K562 (cell line): ENCODE measurements around the gene CCNT2. TPM values are rescaled to one million over a fixed set of nuclear protein-coding genes. Genes with fewer than 3 reads are reported as not detected.
A peak's percentile ranks its signal among the peaks of the same experiment; 100 is the strongest.

Source experiments
- CSDE1 ChIP-seq, 2 experiments: fragments of 450-650 bp; IDR thresholded peaks; 2 replicates each; pipeline ENCODE4 v1.6.1; 2016; ENCODE audit warnings: mild to moderate bottlenecking in 1 of 2
- HOXB6 ChIP-seq: fragments of 250-450 bp; sonication (Bioruptor Pico); IDR thresholded peaks from 2 replicates; pipeline ENCODE4 v1.5.1; 2022; ENCODE audit warnings: mild to moderate bottlenecking, borderline replicate concordance
- IRF2 ChIP-seq: sonication (generic); formaldehyde crosslinking; IDR thresholded peaks from 2 replicates; pipeline ENCODE4 v1.8.1; 2022; ENCODE audit warnings: mild to moderate bottlenecking, missing genetic modification reagents
- KAT2B ChIP-seq: IDR thresholded peaks from one replicate; pipeline ENCODE4 v1.6.1; 2012; ENCODE audit warnings: low read depth, mild to moderate bottlenecking, control low read depth, inconsistent platforms, low read length, moderate library complexity
- KAT8 ChIP-seq: fragments of 450-650 bp; IDR thresholded peaks from 2 replicates; pipeline ENCODE4 v1.6.1; 2016; ENCODE audit warnings: low read depth, mild to moderate bottlenecking
- MIER1 ChIP-seq: fragments of 450-650 bp; IDR thresholded peaks from 2 replicates; pipeline ENCODE4 v1.6.1; 2016; ENCODE audit warnings: antibody characterized with exemption, mild to moderate bottlenecking, low read depth
- NFYB ChIP-seq: IDR thresholded peaks from 2 replicates; pipeline ENCODE4 v1.6.1; 2011; ENCODE audit warnings: mild to moderate bottlenecking, moderate library complexity; ENCODE audit not compliant: insufficient read length; ENCODE audit errors: extremely low read depth
- PHF8 ChIP-seq: fragments of 200-600 bp; sonication (generic); IDR thresholded peaks from 2 replicates; pipeline ENCODE4 v1.6.1; 2012; ENCODE audit warnings: mixed run types, mild to moderate bottlenecking, inconsistent platforms, low read length, moderate library complexity, borderline replicate concordance
- PYGO2 ChIP-seq: fragments of 450-650 bp; IDR thresholded peaks from 2 replicates; pipeline ENCODE4 v1.6.1; 2016; ENCODE audit warnings: mild to moderate bottlenecking, missing genetic modification characterization, moderate library complexity, missing compliant biosample characterization
- SIN3B ChIP-seq: fragments of 450-650 bp; IDR thresholded peaks from 2 replicates; pipeline ENCODE4 v1.6.1; 2017; ENCODE audit warnings: low read depth, mild to moderate bottlenecking, moderate library complexity
- STAT5B ChIP-seq: fragments of 250-450 bp; sonication (Bioruptor Pico); IDR thresholded peaks from 2 replicates; pipeline ENCODE4 v1.8.0; 2021; ENCODE audit warnings: mild to moderate bottlenecking, inconsistent platforms
- TAF1 ChIP-seq: IDR thresholded peaks from 2 replicates; pipeline ENCODE4 v1.6.1; 2011; ENCODE audit warnings: mild to moderate bottlenecking, low read length, moderate library complexity; ENCODE audit not compliant: insufficient read depth, control insufficient read depth, severe bottlenecking; ENCODE audit errors: extremely low read depth
- ZNF124 ChIP-seq: sonication (generic); formaldehyde crosslinking; IDR thresholded peaks from 2 replicates; pipeline ENCODE4 v1.8.1; 2022; ENCODE audit warnings: missing genetic modification reagents
- ZNF143 ChIP-seq: sonication (generic); formaldehyde crosslinking; IDR thresholded peaks from 2 replicates; pipeline ENCODE4 v1.9.0; 2022; ENCODE audit warnings: mild to moderate bottlenecking, missing genetic modification reagents
- ZNF253 ChIP-seq: fragments of 250-450 bp; sonication (Bioruptor Pico); conservative IDR thresholded peaks from 2 replicates; pipeline ENCODE4 v1.6.1; 2021; ENCODE audit warnings: mild to moderate bottlenecking
- polyA plus RNA-seq, 8 experiments: library from polyadenylated mRNA; depleted of rRNA in 4 of 8; stranded (reverse) in 5 of 8; unstranded in 3 of 8; fragments of >200 nt; fragmentation: Nextera tagmentation in 2 of 8; fragmentation: Illumina TruSeq in 1 of 8; extraction: Ambion mirVana in 2 of 8; extraction: Trizol in 1 of 8; gene quantifications; 2 replicates each; pipeline versions ENCODE4 v1.2.1 to v1.2.3, GENCODE V29; 2011 to 2014; ENCODE audit warnings: inconsistent platforms in 1 of 8, missing spikeins in 1 of 8
- total RNA-seq, 7 experiments: library from RNA; depleted of rRNA in 6 of 7; stranded (reverse); fragments of >200 nt in 6 of 7; fragmentation: Illumina TruSeq in 2 of 7; extraction: Trizol in 2 of 7; gene quantifications; 2 replicates each; pipeline versions ENCODE4 v1.2.1 to v1.2.3, GENCODE V29; 2011 to 2021; ENCODE audit warnings: low replicate concordance in 1 of 7
- TF ChIP-seq, protein P1 (sequence below): sonication (generic); formaldehyde crosslinking; IDR thresholded peaks from 2 replicates; pipeline ENCODE4 v1.8.0; 2022; ENCODE audit warnings: mild to moderate bottlenecking, missing genetic modification reagents
- TF ChIP-seq, protein P2 (sequence below), 2 experiments: fragments of 450-650 bp in 1 of 2; IDR thresholded peaks; 2 replicates each; pipeline ENCODE4 v1.6.1; 2011 to 2017; ENCODE audit warnings: low read depth in 2 of 2, antibody characterized with exemption in 1 of 2, borderline replicate concordance in 1 of 2, low read length in 1 of 2, mild to moderate bottlenecking in 1 of 2, mixed read lengths in 1 of 2; ENCODE audit not compliant: control insufficient read depth in 1 of 2
- TF ChIP-seq, protein P3 (sequence below): fragments of 450-650 bp; IDR thresholded peaks from one replicate; pipeline ENCODE4 v1.6.1; 2018; ENCODE audit warnings: mild to moderate bottlenecking, moderate library complexity; ENCODE audit not compliant: partially characterized antibody
- TF ChIP-seq, protein P4 (sequence below): sonication (generic); formaldehyde crosslinking; IDR thresholded peaks from 2 replicates; pipeline ENCODE4 v1.8.0; 2022; ENCODE audit warnings: missing genetic modification reagents, mild to moderate bottlenecking, borderline replicate concordance

CCNT2 gene
- total and polyA plus RNA-seq, 9 of the 15 experiments (the other 6 are each of a cell fraction or from before 2014, with no cell fraction given) = 12.6 to 30.0 (median 22.7) TPM

DNA sequence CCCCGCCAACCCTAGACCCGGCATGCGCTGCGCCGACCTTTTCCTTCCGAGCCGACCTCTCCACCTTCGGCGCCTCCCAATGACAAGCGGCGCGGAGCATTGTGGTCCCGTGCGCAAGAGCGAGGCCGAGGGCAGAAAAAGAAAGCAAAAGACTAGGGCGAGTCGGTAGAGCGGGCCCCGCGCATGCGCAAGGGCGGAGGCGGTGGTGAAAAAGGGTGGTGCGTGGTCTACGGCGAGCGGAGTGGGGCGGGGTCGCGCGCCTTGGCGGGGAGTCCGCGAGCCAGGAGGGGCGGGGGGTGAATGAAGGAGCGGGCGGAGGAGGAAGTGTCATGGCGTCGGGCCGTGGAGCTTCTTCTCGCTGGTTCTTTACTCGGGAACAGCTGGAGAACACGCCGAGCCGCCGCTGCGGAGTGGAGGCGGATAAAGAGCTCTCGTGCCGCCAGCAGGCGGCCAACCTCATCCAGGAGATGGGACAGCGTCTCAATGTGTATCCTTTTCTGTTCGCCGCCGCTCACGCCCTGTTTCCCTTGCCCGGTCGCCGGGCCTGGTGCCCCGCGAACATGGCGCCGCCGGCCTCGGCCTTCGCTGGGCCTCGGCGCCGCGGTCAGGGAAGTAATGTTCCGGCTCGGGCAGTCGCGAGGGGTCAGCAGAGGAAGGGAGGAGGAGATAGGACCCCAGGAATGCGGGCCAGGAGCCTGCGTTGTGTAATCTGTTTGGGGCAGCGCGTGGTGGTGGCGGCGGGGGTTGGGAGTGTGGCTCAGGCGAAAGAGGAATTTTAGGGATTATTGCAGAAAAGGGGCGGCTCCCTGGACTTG, at the start of gene CCNT2 (continued):
- no peak for TF ChIP-seq ZNF253
- no peak for TF ChIP-seq KAT8
- peak; percentile 84 for TF ChIP-seq ZNF143 (CRISPR knock-in tag)
- TF ChIP-seq IRF2 = no peak
- TF ChIP-seq CSDE1 (IDR thresholded peaks at IDR 0.05) = no peak
- TF ChIP-seq TAF1 = peak; percentile 80
- no peak for TF ChIP-seq HOXB6 (CRISPR knock-in tag)
- TF ChIP-seq SIN3B = peak; percentile 76
- no peak for TF ChIP-seq KAT2B
- TF ChIP-seq, protein P1, sequence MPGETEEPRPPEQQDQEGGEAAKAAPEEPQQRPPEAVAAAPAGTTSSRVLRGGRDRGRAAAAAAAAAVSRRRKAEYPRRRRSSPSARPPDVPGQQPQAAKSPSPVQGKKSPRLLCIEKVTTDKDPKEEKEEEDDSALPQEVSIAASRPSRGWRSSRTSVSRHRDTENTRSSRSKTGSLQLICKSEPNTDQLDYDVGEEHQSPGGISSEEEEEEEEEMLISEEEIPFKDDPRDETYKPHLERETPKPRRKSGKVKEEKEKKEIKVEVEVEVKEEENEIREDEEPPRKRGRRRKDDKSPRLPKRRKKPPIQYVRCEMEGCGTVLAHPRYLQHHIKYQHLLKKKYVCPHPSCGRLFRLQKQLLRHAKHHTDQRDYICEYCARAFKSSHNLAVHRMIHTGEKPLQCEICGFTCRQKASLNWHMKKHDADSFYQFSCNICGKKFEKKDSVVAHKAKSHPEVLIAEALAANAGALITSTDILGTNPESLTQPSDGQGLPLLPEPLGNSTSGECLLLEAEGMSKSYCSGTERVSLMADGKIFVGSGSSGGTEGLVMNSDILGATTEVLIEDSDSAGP = no peak
- TF ChIP-seq ZNF124 (CRISPR knock-in tag) = no peak
- no peak for TF ChIP-seq MIER1
- TF ChIP-seq, protein P2, sequence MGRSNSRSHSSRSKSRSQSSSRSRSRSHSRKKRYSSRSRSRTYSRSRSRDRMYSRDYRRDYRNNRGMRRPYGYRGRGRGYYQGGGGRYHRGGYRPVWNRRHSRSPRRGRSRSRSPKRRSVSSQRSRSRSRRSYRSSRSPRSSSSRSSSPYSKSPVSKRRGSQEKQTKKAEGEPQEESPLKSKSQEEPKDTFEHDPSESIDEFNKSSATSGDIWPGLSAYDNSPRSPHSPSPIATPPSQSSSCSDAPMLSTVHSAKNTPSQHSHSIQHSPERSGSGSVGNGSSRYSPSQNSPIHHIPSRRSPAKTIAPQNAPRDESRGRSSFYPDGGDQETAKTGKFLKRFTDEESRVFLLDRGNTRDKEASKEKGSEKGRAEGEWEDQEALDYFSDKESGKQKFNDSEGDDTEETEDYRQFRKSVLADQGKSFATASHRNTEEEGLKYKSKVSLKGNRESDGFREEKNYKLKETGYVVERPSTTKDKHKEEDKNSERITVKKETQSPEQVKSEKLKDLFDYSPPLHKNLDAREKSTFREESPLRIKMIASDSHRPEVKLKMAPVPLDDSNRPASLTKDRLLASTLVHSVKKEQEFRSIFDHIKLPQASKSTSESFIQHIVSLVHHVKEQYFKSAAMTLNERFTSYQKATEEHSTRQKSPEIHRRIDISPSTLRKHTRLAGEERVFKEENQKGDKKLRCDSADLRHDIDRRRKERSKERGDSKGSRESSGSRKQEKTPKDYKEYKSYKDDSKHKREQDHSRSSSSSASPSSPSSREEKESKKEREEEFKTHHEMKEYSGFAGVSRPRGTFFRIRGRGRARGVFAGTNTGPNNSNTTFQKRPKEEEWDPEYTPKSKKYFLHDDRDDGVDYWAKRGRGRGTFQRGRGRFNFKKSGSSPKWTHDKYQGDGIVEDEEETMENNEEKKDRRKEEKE (IDR thresholded peaks at IDR 0.05; ENCODE audit: borderline replicate concordance in 1 of 2, control insufficient read depth in 1 of 2, low read depth in 2 of 2, low read length in 1 of 2) = no peak
- TF ChIP-seq, protein P3, sequence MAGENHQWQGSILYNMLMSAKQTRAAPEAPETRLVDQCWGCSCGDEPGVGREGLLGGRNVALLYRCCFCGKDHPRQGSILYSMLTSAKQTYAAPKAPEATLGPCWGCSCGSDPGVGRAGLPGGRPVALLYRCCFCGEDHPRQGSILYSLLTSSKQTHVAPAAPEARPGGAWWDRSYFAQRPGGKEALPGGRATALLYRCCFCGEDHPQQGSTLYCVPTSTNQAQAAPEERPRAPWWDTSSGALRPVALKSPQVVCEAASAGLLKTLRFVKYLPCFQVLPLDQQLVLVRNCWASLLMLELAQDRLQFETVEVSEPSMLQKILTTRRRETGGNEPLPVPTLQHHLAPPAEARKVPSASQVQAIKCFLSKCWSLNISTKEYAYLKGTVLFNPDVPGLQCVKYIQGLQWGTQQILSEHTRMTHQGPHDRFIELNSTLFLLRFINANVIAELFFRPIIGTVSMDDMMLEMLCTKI = no peak
- TF ChIP-seq PYGO2 (tag) = no peak
- peak; percentile 87 for TF ChIP-seq PHF8
- TF ChIP-seq, protein P4, sequence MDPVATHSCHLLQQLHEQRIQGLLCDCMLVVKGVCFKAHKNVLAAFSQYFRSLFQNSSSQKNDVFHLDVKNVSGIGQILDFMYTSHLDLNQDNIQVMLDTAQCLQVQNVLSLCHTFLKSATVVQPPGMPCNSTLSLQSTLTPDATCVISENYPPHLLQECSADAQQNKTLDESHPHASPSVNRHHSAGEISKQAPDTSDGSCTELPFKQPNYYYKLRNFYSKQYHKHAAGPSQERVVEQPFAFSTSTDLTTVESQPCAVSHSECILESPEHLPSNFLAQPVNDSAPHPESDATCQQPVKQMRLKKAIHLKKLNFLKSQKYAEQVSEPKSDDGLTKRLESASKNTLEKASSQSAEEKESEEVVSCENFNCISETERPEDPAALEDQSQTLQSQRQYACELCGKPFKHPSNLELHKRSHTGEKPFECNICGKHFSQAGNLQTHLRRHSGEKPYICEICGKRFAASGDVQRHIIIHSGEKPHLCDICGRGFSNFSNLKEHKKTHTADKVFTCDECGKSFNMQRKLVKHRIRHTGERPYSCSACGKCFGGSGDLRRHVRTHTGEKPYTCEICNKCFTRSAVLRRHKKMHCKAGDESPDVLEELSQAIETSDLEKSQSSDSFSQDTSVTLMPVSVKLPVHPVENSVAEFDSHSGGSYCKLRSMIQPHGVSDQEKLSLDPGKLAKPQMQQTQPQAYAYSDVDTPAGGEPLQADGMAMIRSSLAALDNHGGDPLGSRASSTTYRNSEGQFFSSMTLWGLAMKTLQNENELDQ (CRISPR knock-in tag) = no peak
- no peak for TF ChIP-seq STAT5B (CRISPR knock-in tag)
- no peak for TF ChIP-seq NFYB
